GM19023 (cell line): ENCODE measurements around the gene HES5.

Experiments
- ATAC-seq: cut with Tn5 transposase; IDR thresholded peaks from one replicate; pipeline ENCODE4 v1.9.1; 2021; ENCODE audit warnings: mild to moderate bottlenecking, moderate library complexity; ENCODE audit not compliant: unreplicated experiment

The HES5 gene

DNA sequence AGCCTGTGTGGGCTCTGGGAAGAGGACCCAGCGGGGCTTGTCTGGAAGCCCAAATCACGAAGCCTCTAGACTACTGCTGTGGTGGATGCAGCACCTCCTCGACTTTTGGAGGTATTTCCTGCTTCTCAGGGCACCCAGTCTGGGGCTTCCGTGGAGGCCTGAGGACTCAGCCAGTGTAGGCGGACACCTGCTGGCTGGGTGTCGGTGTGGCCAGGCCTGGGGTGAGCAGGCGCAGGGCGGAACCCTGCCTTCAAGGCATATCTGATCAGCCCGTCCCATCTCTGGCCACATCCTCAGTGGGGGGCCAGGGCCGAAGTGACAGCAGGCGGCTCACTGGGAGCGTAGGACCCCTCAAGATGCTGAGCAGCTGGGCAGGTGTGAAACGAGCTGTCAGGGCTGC, 47.0 kb downstream of the HES5 start:
- no peak for ATAC-seq

DNA sequence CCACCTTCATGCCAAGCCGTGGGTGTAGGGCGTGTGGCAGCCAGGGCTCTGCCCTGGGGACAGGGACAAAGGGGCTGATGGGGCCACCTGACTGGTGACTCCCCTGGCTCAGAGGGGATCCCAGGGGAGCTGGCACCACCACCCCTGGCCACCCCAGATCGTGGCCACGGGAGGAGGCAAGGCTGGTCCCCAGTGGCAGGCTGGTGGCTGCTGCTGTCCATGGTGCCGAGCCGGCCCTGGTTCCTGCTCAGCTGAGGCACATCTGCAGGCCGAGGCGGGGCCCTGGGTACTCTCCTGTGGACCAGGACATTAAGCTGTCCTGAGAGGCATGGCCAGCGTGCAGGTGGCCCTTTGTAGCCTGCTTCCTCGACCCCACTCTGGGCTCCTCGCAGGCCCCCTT, 47.5 kb downstream of the HES5 start:
- no peak for ATAC-seq

DNA sequence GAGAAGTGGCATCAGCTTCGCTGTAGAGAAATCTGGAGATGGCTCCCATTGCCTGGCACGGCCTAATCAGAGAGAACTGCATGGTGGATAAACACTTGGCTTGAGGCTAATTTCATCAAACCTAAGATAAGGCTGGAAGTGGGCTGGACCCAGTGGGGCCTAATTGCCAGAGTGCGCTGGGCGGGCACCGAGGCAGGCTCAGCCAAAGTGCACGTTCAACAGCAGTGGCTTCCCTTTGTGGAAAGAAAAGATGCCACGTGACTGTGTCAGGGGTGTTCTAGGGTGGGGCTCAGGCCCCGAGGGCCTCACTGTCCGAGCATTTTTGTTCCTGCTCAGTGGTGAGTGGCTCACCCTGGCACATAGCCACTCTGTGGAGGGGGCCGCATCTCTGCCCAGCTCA, 48.2 kb downstream of the HES5 start:
- no peak for ATAC-seq

DNA sequence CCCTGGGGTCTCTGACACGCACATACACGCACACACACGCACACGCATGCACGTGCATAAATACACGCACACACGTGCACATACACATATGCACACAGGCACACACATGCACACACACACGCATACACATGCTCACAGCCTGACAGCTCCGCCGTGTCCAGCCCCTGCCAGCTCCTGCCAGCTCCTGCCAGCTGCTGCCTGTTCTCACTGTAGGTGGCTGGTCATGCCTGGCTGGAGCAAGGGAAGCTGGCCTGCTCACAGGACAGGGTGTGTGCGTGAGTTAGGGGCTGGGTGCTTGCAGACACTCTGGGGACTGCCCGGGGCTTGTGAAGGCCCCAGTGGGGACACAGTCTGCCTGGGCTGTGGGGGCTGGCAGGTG, 49.1 kb downstream of the HES5 start:
- no peak for ATAC-seq

DNA sequence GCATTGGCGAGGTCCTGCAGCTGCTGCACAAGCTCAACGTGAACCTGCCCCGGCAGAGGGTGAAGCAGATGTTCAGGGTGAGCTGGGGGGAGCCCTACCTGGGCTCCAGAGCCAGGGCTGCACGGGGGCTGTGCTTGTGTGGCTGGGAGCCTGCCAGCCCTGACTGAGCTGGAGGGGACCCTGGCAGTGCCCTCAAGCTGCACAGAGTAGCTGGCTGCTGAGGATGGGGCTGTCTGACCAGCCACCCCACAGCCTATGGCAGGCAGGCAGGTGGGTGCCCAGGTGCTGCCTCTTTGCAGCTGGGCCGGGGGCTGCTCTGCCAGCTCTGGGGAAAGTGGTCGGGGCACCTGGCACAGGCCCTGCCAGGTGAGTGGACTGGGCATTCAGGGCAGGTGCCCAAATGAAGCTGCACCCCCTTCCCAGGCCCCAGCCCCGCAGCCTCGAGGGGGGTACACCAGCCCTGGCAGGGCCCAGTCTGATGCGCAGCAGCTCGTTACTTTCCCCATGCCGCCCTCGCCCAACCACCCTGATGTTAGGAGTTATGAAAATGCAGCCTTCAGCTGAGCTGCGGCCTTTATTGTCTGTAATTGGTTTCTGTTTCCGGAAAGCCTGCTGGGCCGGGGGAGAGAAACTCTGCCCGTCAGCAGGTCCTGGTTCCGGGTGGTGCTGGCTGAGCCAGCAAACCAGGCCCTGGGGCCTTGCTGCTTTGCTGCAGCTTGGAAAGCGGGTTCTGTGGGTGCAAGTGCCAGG, 49.7 kb downstream of the HES5 start:
- no peak for ATAC-seq

DNA sequence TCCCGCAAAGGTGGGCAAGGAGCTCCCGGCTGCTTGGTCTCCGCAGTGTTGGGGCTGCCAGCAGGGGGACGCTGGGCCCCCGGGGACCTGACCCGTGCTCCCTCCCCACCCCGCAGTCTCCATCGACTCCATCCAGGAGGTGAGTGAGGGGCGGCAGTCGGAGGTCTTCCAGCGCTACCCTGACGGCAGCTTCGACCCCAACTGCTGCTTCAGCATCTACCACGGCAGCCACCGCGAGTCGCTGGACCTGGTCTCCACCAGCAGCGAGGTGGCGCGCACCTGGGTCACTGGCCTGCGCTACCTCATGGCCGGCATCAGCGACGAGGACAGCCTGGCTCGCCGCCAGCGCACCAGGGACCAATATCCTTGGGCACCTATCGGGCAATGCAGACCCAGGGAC, 50.4 kb downstream of the HES5 start:
- ATAC-seq: no peak

DNA sequence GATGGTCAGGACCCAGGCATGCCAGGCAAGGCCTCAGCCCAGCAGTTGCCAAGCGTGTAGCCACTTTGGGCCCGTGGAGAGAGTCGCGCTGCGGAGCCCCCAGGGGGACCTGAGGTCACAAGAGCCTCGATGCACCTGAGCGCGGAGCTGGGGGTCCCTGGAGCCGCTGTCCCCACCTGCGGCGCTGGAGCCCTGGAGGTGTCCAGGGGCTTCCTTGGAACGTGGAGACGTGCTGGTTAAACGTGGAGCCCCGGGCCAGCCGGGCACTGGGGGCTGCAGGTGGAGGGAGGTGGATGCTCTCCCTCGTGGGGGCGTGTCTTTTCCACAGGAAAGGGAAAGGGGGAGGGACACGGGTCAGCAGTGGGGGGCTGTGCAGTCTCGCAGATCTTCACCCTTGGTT, 50.9 kb downstream of the HES5 start:
- ATAC-seq: no peak
